Epithelial cell of esophagus (primary cell): ENCODE data around the gene FBXO28.

Experiments
- DNase-seq: peaks from one replicate; pipeline ENCODE4 v3.0.0; 2010; ENCODE audit warnings: low read depth
- H3K4me3 ChIP-seq: 2 replicates; pipeline ENCODE4 v1.5.1; 2011; ENCODE audit warnings: mild to moderate bottlenecking, low read length, control low read depth
- TF ChIP-seq, protein P1 (sequence below): IDR thresholded peaks from 2 replicates; pipeline ENCODE4 v1.5.1; 2011; ENCODE audit warnings: low read depth, mild to moderate bottlenecking, low read length, control low read depth, inconsistent platforms; ENCODE audit not compliant: insufficient read depth; ENCODE audit errors: missing control alignments

Gene FBXO28

DNA sequence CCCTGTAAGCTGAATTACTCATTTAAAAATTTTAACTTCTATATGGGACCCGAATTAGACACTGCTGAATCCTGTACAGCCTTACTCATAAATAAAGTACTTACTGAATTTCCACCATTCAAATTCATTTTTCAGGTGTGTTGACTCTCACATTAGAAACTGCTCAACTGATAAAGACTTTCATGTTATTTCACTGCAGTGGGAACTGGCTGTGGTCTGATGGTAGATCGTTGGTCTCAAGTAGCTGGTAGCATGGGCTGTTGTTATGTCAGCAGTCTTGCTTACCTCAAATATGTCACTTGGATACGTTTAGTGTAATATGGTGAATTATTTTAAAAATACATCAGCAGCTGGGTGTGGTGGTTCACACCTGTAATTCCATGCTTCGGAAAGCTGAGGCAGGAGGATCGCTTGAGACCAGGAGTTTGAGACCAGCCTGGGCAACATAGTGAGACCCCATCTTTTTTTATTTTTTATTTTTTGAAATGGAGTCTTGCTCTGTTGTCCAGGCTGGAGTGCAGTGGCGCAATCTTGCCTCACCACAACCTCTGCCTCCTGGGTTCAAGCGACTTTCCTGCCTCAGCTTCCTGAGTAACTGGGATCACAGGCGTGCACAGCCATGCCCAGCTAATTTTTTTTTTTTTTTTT, 79.5 kb downstream of the FBXO28 start:
- no peak for DNase-seq
- no peak overlapping the region for H3K4me3 ChIP-seq
- TF ChIP-seq, protein P1, sequence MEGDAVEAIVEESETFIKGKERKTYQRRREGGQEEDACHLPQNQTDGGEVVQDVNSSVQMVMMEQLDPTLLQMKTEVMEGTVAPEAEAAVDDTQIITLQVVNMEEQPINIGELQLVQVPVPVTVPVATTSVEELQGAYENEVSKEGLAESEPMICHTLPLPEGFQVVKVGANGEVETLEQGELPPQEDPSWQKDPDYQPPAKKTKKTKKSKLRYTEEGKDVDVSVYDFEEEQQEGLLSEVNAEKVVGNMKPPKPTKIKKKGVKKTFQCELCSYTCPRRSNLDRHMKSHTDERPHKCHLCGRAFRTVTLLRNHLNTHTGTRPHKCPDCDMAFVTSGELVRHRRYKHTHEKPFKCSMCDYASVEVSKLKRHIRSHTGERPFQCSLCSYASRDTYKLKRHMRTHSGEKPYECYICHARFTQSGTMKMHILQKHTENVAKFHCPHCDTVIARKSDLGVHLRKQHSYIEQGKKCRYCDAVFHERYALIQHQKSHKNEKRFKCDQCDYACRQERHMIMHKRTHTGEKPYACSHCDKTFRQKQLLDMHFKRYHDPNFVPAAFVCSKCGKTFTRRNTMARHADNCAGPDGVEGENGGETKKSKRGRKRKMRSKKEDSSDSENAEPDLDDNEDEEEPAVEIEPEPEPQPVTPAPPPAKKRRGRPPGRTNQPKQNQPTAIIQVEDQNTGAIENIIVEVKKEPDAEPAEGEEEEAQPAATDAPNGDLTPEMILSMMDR = no peak

DNA sequence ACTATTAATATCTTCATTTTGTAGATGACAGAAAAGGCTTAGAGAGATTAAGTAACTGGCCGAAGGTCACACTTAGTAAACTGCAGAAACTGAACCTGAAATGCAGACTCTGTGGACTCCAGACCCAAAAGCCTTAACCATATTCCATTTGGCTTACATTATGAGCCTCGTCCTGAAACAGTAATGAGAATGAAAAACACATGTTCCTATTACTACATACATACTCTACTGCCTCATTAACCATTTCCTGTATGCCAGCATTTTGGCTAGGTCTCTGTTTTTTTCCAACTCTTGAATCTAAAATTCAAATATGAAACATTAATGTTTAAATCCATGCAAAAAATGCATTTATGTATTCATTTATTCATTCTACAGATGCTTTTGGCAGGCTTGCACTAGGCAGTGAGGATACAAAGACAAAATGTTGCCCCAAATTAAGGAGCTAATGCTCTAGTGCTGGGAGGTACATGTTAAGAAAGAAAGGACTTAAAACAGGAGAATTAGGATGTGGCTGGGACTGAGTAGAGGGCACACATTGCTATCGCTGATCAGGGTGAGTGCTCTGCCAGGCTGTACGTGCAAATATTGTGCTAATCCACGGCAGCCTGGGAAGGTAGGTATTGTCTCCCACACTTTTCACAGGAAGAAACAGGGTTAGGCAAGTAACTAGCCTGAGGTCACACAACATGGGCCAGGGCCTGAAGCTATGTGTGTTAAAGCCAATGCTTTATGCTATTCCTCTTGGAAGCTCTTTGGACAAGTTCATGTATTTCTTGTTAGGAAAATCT, 83.1 kb downstream of the FBXO28 start:
- TF ChIP-seq, protein P1 = no peak
- no peak overlapping the region for H3K4me3 ChIP-seq
- no peak for DNase-seq

DNA sequence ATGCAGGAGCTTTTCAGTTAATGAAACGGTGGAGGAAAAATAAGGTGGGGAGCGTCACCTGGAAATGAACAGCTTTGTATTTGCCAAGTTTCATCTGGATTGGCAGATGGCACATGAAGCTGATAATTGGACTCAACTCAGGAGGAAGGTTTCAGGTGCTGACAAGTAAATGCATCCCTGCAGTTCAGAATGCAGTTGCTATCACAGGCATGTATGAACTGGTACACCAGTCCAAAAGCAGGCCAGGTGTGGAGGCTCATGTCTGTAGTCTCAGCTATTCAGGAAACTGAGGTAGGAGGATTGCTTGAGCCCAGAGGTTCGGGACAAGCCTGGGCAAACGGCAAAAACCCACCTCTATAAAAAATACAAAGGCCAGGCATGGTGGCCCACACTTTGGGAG, 84.7 kb downstream of the FBXO28 start:
- peak; percentile 68 for DNase-seq
- no peak overlapping the region for H3K4me3 ChIP-seq
- TF ChIP-seq, protein P1 = no peak

DNA sequence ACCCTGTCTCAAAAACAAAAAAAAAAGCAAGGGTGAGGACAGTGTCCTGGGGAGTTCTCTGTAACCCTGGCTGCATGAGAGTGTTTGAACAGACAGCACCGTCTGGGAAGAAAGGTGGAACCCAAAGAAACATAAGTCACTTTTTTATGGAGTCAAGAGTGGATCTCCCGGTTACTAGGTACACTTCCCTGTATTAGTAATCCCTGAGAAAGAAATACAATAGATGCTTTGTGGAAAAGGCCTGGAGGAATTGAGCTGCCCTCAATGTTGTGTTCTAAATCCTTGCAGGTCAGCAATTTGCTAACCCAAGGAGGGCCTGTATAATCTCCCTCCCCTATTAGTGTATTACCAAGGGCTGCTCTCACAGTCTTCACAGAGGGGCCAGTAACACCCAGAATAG, 85.8 kb downstream of the FBXO28 start:
- no peak overlapping the region for H3K4me3 ChIP-seq
- TF ChIP-seq, protein P1 = no peak
- DNase-seq = peak; percentile 60

DNA sequence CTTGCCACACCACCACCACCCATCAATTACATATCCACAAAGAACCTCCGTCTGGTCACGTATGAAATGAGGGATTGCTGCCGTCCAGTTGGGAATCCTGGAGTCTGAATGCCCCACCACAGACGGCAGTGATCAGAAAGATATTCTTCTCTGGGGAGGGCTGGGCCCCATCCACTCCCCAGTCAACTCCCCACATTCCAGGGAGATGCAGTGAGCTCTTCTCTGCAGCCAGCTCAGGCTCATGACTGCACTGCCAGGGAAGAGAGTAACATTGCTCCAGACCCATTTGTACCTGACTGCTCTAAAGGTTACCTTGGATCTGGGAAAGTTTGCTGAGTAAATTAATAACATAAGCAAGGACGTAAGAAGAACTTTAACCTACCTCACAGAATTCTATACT, 87.5 kb downstream of the FBXO28 start:
- TF ChIP-seq, protein P1 = no peak
- no peak overlapping the region for H3K4me3 ChIP-seq
- DNase-seq = no peak

DNA sequence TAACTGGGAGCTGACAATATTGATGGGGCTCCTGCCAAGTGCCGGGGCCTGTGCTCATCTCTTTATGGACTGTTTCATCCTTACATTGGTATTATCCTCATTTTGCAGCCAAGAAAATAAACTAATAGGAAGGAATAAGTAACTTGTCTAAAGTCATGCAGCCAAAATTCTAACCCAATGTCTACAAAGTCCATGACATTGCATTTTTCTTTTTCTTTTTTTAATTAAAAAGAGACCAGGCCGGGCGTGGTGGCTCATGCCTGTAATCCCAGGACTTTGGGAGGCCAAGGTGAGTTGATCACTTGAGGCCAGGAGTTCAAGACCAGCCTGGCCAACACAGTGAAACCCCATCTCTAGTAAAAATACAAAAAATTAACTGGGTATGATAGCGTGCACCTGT, 87.9 kb downstream of the FBXO28 start:
- DNase-seq = no peak
- TF ChIP-seq, protein P1 = no peak
- no peak overlapping the region for H3K4me3 ChIP-seq
